Astrocyte of the spinal cord (primary cell): ENCODE measurements around the gene ATP6V0D1.
A peak's percentile ranks its signal among the peaks of the same experiment; 100 is the strongest.

Source experiments
- DNase-seq: peaks from one replicate; pipeline ENCODE4 v3.0.0; 2011; ENCODE audit warnings: low read depth, low spot score
- H3K4me3 ChIP-seq: 2 replicates; pipeline ENCODE4 v1.5.1; 2011; ENCODE audit warnings: low read depth, mild to moderate bottlenecking, low read length, moderate library complexity
- in situ Hi-C: cut with HindIII; loops from 2 replicates; pipeline ENCODE4 v1.10.0; 2017; ENCODE audit warnings: low sequenced_read_pairs
- TF ChIP-seq, protein P1 (sequence below): IDR thresholded peaks from 2 replicates; pipeline ENCODE4 v1.5.1; 2012; ENCODE audit warnings: low read depth, mild to moderate bottlenecking, low read length, inconsistent platforms

ATP6V0D1 gene

GRCh38 chr16:67403976-67404555 is 76.9 kb downstream of the ATP6V0D1 start:
- TF ChIP-seq, protein P1, sequence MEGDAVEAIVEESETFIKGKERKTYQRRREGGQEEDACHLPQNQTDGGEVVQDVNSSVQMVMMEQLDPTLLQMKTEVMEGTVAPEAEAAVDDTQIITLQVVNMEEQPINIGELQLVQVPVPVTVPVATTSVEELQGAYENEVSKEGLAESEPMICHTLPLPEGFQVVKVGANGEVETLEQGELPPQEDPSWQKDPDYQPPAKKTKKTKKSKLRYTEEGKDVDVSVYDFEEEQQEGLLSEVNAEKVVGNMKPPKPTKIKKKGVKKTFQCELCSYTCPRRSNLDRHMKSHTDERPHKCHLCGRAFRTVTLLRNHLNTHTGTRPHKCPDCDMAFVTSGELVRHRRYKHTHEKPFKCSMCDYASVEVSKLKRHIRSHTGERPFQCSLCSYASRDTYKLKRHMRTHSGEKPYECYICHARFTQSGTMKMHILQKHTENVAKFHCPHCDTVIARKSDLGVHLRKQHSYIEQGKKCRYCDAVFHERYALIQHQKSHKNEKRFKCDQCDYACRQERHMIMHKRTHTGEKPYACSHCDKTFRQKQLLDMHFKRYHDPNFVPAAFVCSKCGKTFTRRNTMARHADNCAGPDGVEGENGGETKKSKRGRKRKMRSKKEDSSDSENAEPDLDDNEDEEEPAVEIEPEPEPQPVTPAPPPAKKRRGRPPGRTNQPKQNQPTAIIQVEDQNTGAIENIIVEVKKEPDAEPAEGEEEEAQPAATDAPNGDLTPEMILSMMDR = no peak
- DNase-seq = no peak
- in situ Hi-C loops = no loop called here
- H3K4me3 ChIP-seq = no peak overlapping the region

DNA sequence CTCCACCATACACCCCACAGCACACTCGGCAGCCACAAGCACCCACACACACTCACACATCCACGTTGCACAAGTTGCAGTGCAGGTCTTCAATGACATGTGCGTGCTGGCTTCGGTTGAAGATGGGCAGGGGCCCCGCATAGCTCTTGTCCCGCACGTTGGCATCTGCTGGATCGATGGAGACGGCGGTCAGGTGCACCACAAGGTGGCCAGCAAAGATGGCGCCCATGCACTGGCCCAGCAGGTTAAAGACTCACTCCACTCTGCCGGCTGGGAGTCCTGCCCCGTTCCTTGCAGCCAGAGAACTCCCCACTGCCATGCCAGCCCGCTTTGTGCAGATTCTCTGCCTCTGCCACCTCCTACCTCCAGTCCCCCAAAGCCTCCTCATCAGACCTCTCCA is 80.1 kb downstream of the ATP6V0D1 start:
- in situ Hi-C loops = no loop called here
- TF ChIP-seq, protein P1 = no peak
- no peak for DNase-seq
- no peak overlapping the region for H3K4me3 ChIP-seq

- in situ Hi-C loops = no loop called here
These were observed 80.9 kb downstream of the ATP6V0D1 start for GRCh38 chr16:67399749-67400704.

GRCh38 chr16:67399218-67399733 is 81.7 kb downstream of the ATP6V0D1 start:
- in situ Hi-C loops = no loop called here
- TF ChIP-seq, protein P1 = peak; percentile 78
- no peak for DNase-seq
- no peak overlapping the region for H3K4me3 ChIP-seq

More at GRCh38 chr16:67399749-67400704, 80.9 kb downstream of the ATP6V0D1 start:
- H3K4me3 ChIP-seq = no peak overlapping the region
- TF ChIP-seq, protein P1 = no peak
- DNase-seq = no peak

DNA sequence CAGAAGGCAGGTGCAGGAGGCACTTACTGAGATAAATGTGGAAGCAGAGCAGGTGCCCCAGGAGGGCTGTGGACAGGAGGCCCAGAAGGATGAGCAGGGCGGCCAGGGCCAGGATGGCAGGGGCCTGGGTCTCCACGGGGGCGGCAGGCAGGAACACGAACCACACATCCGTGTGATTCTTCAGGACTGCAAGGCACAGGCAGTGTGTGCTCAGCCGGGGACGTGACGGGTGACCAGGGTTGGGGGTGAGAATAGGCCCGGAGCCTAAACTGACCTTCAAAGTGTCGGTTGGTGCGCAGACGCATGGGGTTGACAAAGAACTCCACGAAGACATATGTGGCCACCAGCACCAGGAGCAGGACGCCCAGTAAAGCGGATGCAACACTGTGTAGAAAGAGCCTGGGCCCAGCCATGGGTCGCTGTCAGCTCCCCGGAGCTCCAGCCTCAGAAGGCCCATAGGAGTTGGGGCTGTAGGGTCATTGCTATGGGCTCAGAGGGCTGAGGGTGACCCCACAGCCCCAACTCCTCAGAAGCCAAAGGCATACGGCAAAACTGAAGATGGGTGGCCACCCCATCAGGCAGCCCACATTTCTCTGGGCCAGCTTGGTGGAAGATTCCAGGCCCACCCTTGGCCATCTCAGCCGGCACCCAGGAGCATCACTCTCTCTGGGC is 82.3 kb downstream of the ATP6V0D1 start:
- no peak for DNase-seq
- in situ Hi-C loops = no loop called here

More for the DNA sequence above, 82.3 kb downstream of the ATP6V0D1 start:
- TF ChIP-seq, protein P1 = no peak
- H3K4me3 ChIP-seq = no peak overlapping the region
